ENCODE data around the gene PCDHA10. TPM values are rescaled to one million over a fixed set of nuclear protein-coding genes. Genes with fewer than 3 reads are reported as not detected.
A peak's percentile ranks its signal among the peaks of the same experiment; 100 is the strongest.
"Not testable (repeated sequence)": the region's sequence is repeated elsewhere in the genome, so short reads cannot be mapped to it uniquely, and the experiment has no call there.

Gene PCDHA10
- total RNA-seq, 6 experiments from 2014 or later: not detected

DNA sequence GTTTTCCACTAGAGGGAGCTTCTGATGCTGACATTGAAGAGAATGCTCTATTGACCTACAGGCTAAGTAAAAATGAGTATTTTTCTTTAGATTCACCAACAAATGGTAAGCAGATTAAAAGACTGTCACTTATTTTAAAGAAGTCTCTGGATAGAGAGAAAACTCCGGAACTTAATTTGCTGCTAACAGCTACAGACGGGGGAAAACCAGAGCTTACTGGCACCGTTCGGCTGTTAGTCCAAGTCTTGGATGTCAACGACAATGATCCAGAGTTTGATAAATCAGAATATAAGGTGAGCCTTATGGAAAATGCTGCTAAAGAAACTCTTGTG lies 13.8 kb downstream of the PCDHA10 start:
- Mint-ChIP-seq H3K4me1 (ENCODE audit: low read depth) (no peaks in the 10 kb centered on the region), H3K9me3 (peaks cover 13% of the 10 kb centered on the region), H3K36me3 (ENCODE audit: low read depth) (peaks cover 5% of the 10 kb centered on the region; the same call in 1 of the 2 replicates), H3K27ac (no peak overlapping the region), H3K27me3 (ENCODE audit: insufficient read depth) (no peaks in the 10 kb centered on the region), H3K4me3 (no peak overlapping the region; the same call in 1 of the 2 replicates)
- TF ChIP-seq CTCF (IDR thresholded peaks at IDR 0.05): peak; percentile 26; the same call in 1 of the 2 replicates
- DNase-seq: no peak

- Mint-ChIP-seq H3K4me1 (ENCODE audit: low read depth) (no peaks in the 10 kb centered on the region), H3K4me3 (no peak overlapping the region), H3K9me3 (peaks cover 20% of the 10 kb centered on the region), H3K27ac (no peak overlapping the region), H3K36me3 (ENCODE audit: low read depth) (peaks cover 5% of the 10 kb centered on the region; the same call in 1 of the 2 replicates), H3K27me3 (ENCODE audit: insufficient read depth) (no peaks in the 10 kb centered on the region)
- no peak for DNase-seq
- no peak for TF ChIP-seq CTCF (IDR thresholded peaks at IDR 0.05)
Observed at GRCh38 chr5:140870221-140871201, 14.8 kb downstream of the PCDHA10 start.

DNA sequence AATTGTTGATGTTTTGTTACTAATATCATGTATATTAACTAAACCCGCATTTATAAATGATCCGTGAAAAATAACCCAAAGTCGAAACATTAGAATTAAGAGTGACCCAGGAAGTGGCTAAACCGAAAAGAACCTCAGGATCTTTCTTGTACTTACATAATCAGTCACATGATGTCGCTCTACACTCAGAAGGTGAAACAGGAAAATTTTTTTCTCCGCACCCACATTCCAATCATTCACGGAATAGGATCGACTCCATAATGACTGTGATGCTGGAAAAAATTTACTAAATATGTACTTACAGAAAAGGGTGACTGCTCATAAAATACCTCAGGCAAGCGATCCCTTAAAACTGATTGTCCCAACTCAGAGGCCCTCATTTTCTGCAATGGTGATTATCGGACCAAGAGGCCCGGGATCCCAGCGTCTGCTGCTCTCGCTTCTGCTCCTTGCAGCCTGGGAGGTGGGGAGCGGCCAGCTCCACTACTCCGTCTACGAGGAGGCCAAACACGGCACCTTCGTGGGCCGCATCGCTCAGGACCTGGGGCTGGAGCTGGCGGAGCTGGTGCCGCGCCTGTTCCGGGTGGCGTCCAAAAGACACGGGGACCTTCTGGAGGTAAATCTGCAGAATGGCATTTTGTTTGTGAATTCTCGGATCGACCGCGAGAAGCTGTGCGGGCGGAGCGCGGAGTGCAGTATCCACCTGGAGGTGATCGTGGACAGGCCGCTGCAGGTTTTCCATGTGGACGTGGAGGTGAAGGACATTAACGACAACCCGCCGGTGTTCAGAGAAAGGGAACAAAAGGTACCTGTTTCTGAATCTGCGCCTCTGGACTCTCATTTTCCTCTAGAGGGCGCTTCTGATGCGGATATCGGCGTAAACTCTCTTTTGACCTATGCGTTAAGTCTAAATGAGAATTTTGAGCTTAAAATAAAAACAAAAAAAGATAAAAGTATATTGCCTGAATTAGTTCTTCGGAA lies 19.7 kb downstream of the PCDHA10 start, which contains the start of gene PCDHA12:
TSS of gene PCDHA12 (plus strand) at position 224 of the 981 bp plus-strand sequence. CDS start at position 389, 165 bp downstream.
- Mint-ChIP-seq H3K9me3 (peaks cover 24% of the 10 kb centered on the region), H3K27ac (no peak within 1 kb of the TSS), H3K4me1 (ENCODE audit: low read depth) (no peaks in the 10 kb centered on the region), H3K4me3 (no peak within 1 kb of the TSS), H3K36me3 (ENCODE audit: low read depth) (no peaks in the 10 kb centered on the region), H3K27me3 (ENCODE audit: insufficient read depth) (no peaks in the 10 kb centered on the region)
- no peak for DNase-seq
- no peak for TF ChIP-seq CTCF (IDR thresholded peaks at IDR 0.05)

DNA sequence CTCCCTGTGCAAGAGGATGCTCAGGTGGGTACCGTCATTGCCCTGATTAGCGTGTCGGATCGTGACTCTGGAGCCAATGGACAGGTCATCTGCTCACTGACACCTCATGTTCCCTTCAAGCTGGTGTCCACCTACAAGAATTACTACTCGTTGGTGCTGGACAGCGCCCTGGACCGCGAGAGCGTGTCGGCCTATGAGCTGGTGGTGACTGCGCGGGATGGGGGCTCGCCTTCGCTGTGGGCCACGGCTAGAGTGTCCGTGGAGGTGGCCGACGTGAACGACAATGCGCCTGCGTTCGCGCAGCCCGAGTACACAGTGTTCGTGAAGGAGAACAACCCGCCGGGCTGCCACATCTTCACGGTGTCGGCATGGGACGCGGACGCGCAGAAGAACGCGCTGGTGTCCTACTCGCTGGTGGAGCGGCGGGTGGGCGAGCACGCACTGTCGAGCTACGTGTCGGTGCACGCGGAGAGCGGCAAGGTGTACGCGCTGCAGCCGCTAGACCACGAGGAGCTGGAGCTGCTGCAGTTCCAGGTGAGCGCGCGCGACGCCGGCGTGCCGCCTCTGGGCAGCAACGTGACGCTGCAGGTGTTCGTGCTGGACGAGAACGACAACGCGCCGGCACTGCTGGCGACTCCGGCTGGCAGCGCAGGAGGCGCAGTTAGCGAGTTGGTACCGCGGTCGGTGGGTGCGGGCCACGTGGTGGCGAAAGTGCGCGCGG lies 21.0 kb downstream of the PCDHA10 start:
- DNase-seq; H3K4me1 Mint-ChIP-seq (ENCODE audit: low read depth); H3K27ac Mint-ChIP-seq; H3K27me3 Mint-ChIP-seq (ENCODE audit: insufficient read depth); H3K4me3 Mint-ChIP-seq; H3K36me3 Mint-ChIP-seq (ENCODE audit: low read depth): not testable (repeated sequence)
- H3K9me3 Mint-ChIP-seq: peaks cover 26% of the 10 kb centered on the region

- H3K27me3 Mint-ChIP-seq (ENCODE audit: insufficient read depth): no peaks in the 10 kb centered on the region
- peaks cover 4% of the 10 kb centered on the region; the same call in 1 of the 2 replicates for H3K36me3 Mint-ChIP-seq (ENCODE audit: low read depth)
- no peak for TF ChIP-seq CTCF (IDR thresholded peaks at IDR 0.05)
- no peak for DNase-seq
- no peaks in the 10 kb centered on the region for H3K4me1 Mint-ChIP-seq (ENCODE audit: low read depth)
- H3K9me3 Mint-ChIP-seq: peaks cover 26% of the 10 kb centered on the region
- no peak overlapping the region for H3K27ac Mint-ChIP-seq
- H3K4me3 Mint-ChIP-seq: no peak overlapping the region
Observed at GRCh38 chr5:140877262-140877581, 21.5 kb downstream of the PCDHA10 start.
